Activated T-cell treated with anti-CD3 and anti-CD28 coated beads, Interleukin-2, amount 50 U/mL, for 48 hours (primary cell): ENCODE data around the gene TSHR.

ENCODE experiments used
- DNase-seq, 2 experiments: peaks; one replicate each; pipeline ENCODE4 v3.0.0-alpha.2; 2020

The TSHR gene

DNA sequence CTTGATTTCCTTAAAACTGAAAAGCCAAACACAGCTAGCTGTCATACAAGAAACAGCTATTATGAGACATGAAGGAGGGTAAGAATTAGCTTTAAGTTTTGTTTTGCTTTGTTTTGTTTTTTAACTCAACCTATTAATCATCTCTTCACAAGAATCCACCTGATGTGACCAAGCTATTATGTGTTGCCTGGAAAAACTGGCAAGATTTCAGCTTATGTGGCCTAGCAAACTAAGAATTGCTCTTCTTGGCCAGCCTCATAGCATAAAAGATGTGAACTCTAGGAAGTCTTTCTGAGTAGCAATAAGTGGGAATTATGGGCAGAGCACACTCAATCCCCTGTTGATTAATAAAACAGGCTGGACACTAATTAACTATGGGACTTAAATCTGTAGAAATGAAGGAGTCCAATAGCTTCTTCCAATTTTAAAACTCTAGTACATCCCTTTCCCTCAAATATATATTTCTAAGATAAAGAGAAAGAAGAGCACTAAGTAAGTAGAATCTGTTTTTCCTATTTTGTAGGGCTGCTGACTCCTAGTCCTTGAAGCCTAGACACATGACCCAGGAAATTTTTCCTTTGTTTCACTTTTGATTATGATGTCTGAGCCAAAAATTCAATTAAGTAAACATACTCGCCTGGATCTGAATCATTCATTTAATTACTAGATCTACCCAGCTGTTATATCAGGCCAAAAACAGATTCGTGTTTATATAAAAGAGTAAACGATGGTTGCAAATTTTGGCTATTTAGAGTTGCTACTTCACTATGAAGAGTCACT is 189.6 kb downstream of the TSHR start:
- no peak for DNase-seq

DNA sequence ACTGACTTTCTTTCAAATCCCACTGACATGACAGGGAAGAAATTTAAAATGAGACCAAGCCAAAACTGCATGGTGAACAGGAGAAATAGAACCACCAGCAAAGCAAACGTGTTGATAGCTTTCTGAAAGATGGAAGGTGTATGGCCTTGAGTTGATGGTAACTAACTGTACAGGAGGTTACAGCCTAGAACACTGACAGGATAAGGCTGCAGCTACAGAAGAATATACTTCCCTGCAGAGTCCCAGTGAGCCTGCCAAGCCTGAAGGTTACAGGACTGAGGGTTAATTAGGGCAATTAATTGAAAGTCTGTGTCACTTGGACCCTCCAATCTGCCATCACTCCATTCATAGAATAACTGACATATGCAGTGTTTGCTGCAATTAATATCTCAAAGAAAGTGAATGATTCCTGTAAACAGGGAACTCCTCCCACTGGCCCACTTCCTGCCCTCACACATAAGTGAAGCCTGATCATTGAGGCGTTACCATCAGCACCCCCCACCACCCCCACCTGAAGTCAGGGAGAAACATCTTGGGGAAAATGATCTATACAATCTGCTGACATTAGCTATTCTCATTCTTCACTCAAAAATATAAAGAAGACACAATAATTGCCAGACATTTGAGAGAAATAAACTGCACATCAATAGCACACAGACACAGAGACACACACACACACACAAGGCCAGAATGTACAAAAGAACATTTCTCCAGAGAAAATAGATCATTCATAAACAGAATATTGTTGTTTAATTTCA is 191.9 kb downstream of the TSHR start:
- DNase-seq, result no peak

DNA sequence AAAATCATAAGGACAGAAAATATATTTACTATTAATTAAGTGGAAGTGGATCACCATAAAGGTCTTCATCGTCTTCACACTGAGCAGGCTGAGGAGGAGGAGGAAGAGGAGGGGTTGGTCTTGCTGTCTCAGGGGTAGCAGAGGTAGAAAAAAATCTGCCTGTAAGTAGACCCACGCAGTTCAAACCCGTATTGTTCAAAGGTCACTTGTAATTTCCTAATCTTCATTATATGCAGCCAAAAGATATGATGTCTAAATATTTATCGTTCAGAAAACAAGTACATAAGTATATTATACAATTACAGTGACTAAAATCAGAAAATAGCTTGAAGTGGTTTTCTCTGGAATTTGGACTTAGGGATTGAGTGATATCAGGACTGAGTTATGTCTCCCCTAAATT is 193.2 kb downstream of the TSHR start:
- DNase-seq, result no peak

DNA sequence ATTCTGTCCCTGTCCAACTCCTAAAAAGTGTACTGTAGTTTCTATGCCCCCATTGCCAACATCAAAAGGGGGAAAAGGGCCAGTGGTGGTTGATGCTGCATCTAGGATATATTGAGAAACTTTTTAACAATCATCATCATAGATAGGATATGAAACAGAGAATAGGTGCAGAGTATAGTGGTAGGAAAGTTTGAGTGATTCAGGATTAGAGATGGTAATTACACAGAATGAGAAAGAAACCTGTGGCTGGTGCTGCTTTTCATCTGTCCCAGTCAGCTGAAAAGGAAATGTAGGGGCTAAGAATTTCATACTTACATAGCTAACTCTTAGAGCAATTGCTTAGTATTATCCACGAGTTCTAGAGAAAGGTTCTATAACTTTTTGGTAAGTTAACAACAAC is 197.8 kb downstream of the TSHR start:
- DNase-seq, result no peak

DNA sequence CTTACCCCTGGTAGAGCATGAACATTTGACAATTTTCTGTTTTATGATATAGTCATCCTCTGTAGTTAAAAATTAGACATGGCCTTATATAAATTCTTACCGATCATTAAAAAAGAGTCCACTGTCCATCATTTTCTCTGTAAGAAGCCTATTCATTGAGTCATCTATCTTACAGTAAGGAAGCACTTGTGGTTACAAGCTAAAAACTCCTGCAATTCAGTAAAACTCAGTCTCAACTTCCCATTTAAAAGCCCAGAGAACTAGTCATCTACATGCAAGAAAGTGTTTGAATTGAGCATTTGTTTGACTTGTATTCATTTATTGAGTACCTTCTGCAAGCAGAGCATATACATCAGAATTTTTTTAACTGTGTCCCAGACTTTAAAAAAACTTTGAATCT is 202.0 kb downstream of the TSHR start:
- no peak for DNase-seq

DNA sequence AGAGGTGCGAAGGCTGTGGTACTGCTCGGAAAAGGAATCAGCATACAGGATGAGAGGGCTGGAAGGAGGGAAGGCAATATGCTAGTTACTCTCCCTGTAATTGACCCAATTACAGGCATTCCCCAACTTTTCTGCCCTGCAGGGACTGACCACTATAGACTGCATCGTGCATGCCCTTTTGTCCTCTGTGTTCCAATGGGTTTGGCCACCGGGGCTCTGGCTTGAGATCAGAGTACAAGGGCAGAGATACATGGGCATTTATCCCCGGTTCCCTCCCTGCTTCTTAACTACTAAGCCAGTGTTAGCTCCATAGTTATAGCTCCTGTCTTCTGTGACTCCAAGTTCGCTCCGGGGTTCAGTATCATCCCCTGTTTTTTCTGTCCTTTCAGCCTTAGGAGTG is 205.7 kb downstream of the TSHR start:
- DNase-seq, result no peak

DNA sequence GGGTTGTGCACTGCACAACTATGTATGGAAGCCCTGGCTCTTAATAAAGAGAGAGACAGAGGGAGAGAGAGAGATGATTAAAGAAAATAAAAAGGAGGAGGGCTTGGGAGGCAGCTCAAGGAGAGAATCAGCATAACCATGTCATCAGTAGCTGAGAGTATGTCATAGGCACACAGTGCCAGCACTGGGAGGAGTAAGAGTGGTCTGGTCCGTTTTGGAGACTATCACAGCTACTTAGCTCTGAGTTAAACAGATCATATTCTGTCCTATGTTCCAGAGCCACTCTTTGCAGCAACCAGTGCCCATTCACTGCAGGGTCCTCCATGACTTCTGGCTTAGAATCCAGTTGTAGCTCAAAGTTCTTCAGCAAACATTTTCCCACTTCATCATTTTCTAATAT is 206.3 kb downstream of the TSHR start:
- no peak for DNase-seq

DNA sequence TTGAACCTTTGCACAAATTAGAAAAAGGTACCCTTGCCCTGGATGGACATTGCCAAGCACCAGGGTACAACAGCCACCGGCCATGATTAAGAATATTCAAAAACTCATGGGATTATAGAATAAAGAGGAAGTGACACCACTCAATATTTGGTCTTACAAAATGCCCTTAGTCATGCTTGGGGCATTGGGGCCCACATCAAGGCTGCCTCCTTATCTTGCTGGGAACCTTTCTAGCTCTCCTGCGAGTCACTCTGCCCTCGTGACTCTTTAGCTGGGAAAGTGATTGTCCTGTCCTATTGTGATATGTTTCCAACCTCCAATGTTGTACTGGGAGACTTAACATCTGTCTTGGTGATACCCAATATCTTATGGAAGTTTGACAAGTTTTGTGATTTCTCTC is 207.5 kb downstream of the TSHR start:
- DNase-seq, result no peak

DNA sequence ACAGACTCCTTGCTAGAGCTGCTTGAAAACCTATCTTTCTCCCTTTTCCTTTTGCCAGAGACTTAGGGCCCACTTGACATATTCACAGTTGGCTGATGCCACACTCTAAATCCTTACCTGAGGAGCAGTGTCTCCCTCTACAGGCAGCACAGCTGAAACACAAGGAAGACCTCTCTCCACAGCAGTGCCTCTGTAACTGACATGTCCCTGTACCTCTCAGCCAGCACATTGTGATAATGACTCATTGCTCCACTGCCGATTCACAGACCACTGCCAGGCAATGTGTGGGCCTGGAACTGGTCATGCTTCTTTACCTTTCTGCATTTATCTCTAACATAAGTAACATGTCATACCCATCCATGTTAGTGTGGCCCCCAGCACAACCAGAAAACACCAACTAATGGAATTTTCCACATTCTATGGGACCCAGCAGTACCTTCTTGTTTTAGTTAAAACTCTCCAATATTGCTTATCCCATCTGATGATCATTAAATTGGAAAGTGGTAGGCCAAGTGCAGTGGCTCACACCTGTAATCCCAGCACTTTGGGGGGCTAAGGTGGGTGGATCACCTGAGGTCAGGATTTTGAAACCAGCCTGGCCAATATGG is 208.8 kb downstream of the TSHR start:
- DNase-seq, result peak; percentile 73 to 79

DNA sequence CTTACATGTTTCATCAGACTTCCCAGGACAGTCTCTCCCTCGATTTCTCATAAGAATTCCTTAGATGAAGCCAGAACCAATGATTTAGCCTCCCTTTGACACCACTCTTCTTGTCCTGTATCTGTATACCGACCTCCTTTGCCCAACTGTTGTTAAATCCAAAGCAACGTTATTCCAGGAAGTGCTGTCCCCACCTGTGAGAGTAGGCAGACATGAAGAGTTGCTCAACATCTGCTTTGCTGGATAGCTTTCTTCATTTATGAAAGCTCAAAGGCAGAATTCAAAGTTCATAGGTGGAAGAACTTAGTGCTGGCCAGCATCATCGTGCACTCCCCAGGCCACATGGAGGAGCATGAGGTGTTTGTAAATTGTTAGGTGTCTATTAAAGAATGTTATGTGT is 209.8 kb downstream of the TSHR start:
- DNase-seq, result no peak

DNA sequence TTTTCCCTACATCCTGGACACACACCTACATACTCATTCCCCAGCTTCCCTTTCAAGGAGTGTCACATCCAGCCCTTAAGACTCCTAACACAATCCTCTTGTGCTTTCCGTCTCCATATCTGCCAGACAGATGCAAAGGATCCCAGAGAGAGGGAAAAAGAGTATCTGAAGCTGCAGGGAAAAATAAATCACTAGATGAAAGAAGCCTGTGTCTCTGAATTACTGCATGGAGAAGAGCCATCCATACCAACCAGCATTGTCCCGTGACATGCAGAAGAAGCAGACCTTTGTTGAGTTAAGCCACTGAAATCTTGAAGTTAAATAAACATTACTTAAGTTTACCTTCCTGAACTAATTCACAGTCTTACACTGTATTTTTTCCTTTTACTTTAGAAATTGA is 210.7 kb downstream of the TSHR start:
- no peak for DNase-seq

DNA sequence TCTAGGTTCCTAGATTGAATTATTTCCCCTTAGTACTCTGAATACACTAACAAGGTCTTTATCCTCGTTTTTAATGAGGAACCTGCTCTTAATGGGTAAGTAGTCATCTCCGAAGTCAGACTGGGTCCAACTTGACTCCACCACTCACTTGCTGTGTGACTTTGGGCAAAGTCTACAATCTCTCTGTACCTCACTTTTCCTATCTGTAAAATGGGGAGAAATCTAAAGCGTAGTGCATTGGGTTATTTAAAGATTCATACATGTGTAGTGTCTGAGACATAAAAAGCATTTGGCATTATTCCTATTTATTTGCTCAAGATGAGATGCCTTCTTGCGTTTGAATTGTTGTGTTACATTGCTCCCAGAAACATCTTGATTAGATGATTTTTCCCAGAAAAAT is 213.8 kb downstream of the TSHR start:
- no peak for DNase-seq

DNA sequence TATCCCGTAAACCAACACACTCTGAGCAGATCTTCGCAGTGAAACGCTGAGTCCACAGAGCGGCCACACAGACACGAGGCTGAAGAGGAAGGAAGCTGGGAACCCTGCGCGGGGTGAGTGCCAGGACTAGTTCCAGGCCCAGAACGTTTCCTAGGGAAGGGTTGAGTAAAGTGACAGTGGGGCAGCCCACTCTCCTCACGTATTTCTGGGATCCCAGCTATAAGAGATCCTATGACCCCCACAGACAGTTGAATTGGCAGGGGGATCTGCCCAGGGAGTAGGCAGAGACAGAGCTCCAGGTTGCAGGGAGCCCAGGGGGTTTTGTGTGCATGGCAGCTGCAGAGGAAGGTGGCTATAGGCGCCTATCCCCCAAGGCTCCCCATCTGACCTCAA is 214.3 kb downstream of the TSHR start:
- no peak for DNase-seq

DNA sequence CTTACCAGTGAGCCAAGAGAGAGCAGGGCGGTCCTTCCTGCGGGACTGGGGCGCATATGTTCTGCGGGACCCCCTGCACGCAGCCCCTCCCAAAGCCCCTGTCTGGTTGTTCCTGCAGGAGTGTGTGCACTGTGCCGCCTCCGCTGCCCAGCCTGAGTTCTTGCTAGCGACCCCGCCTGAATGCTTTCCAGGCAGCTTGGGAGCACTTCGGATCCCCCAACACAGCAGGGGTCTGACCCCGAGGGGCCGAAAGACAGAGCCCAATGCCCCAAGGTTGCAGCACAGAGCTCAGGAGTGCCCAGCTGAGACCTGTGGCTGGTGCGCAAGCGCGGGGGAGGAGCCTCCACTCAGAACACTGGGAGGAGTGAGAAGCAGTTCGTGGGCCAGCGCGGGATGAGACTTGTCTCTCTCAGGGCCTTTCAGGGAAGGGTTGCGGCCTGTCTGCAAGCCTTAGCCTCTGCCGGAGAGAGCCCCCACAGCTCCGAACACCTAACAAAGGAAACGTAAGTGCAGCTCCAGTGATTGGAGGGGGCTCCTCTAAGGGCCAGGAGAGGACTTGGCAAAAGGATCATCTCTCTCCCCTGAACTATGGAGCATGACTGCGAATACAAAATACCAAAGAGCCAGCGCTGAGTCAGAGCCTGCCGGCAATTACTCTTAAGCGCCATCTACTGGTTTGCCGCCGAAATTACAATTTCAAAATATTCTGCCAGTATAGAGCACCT is 214.8 kb downstream of the TSHR start:
- peak; percentile 92 for DNase-seq

DNA sequence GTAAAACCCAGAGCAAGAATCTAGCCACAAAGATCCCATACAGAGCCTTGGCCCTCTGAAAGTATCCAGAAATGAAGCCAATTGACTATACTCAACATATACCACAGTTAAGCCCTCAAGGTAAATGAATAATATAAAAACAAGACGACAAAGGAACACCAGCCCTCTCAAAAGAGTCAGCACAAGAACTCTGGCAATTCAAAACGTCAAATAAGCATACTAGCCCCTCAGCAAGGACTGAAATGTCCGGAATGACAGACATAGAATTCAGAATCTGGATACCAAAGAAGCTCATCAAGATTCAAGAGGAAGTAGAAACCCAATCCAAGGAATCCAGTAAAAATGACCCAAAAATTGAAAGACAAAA is 215.4 kb downstream of the TSHR start:
- DNase-seq, result no peak

DNA sequence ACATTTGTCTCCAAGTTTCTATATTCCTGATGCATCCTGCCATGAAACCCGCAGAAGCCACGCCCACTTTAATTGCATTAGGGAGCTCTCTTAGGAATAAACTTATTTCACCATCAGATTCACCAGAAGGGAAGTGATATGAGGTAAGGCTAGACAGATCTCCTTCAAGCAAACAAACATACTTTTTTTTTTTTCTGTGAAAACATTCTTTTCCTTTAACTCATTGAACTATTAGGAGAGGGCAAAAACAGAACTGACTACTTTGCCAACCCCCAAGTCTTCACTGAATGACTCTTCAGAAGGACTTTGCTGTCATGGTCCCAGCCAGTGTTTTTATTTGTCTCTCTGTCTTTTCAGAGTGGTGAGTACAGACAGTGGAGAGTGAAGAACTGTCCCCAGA is 216.9 kb downstream of the TSHR start:
- no peak for DNase-seq

DNA sequence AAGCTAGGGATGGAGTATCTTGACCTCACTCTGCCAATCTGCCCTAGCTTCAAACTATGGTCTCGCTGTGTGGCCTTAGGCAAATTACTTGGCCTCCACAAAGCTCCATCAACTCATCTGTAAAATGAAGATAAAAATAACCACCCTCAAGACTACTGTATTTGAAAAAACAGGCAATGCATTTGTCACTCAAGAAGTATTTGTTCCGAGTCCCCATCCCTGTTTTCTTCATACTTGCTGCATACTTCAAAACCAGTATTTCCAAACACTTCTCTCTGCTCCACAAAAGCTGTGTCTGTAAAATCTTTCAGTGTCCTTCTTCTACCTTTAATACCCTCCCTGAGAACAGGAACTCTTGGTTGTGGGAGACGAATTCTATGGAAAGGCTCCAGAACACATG is 217.5 kb downstream of the TSHR start:
- no peak for DNase-seq

DNA sequence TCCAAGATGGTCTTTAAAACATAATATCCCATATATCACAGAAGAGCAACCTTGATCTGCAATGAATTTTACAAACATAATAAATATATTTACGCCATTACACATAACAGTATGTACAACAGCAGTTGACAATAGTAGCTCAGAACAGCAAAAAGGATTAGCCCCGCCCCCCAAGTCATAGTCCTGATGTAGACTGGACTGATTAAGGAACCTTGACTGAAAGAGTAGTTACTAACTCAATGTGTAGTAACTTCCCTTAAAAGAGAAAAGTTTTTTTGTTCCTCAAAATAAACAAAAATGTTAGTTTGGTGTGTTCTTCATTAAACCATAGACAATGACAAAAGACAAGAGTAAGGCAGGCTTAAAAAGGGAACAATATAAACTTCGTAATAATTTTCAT is 220.8 kb downstream of the TSHR start:
- DNase-seq, result no peak

DNA sequence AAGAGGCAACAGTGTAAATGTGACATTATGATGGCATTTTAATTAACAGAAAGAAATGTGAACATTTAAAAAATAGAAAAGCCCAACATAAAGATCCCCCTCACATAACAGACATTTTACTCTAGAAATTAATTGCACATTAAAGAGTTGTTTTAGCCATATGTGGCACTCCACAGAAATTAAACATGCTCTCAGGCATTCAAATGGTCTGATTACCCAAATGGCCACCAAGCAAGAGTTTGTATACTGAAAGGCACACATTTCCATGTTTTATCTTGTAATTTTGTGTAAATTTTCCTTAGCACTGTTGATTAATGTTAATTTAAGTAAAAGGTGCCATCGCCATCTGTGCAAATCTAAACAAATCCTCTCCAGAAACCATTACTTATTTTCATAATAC is 221.8 kb downstream of the TSHR start:
- no peak for DNase-seq

DNA sequence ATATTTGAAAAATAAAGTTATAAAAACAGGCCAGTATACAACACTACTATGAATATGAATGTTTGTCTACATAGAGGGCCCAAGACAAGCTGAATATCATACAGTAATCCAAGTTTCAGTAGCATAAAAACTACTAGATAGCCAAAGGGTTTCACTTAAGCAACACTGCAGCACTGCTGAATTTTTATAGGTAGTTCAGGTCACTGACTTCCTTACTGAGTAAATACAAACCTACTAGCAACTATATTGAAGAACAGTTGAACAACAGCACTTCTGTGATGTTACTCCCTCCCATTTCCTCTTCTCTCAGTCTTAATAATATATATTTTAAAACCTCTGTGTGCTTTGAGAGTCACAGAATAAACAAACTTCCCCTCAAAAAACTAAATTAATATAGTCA is 222.6 kb downstream of the TSHR start:
- DNase-seq, result no peak

DNA sequence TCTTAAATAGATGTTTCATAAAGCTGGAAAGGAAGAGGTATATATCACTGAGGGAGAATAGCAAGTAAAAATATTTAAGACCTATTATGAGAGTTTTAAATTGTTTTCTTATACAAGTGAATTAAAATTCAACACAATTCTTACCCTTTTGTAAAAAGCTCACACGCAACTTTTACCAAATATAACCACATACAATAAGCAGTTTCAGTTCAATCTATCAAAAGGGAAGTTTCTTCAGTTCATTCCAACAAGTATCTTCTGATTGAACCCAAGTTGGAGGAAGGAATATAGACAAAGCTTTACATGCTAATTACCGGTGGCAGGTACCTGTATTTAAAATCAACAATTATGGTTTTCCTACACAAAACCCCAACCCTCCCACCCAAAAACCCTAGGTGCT is 224.2 kb downstream of the TSHR start:
- DNase-seq, result no peak

DNA sequence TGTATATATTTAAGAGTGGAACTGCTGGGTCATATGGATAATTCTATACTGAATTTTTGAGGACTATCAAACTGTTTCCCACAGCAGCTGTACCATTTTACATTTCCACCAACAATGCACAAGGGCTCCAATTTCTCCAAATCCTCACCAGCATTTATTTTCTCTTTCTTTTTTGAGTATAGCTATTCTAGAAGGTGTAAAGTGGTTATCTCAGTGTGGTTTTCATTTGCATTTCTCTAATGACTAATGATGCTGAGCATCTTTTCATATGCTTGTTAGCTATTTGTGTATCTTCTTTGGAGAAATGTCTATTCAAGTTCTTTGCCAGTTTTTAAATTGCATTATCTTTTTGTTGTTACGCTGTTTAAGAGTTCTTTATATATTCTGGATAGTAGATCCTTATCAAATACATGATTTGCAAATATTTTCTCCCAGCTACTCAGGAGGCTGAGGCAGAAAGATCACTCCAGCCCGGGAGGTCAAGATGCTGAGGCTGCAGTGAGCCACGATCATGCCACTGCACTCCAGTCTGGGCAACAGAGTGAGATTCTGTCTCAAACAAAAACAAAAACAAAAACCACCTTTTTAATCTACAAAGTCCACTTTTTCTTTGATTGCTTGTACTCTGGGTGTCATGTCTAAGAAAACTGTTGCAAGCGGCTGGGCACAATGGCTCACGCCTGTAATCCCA is 232.6 kb downstream of the TSHR start:
- no peak for DNase-seq

DNA sequence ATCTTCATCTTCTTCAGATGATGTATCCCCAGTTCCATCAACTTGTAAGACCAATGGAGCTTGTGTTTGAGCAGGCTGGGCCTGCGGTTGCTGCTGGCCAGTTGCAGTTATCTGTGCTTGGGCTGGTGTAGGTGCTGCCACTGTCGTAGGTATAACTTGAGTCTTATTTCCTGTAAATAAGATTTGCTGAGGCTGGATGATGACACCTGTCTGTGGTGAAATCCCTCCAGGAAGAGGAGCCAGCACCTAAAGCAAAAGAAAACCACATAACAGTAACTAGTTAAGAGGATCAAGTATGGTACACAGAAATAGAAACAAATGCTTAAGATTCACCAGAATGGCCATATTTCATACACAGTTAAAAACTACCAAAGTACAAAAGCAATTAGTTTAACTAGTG is 237.2 kb downstream of the TSHR start:
- no peak for DNase-seq
